ENCODE measurements around the gene RPL29.

DNA sequence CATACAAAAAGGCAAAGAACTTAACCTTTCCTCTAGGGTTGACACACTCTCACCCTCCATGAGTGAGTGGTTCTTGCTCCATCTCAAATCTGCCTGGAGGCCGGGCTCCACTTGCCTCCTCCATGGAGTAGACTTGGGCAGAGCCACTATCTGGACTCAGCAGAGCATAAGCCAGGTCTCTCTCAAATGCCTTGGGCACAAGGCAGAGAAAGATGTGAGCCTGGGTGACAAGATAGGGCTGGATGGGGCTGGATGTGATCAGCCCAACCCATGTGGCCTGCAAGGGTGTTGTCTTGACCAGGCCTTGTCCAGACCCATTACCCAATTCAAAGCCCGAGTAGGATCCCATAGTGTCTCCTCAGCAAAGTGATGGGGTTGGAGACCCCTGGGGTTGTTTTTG is 4.2 kb upstream of the RPL29 start:
- TF ChIP-seq POLR2A (IDR thresholded peaks at IDR 0.05; ENCODE audit: low read depth, low read length): no peak
- TF ChIP-seq CTCF (conservative IDR thresholded peaks at IDR 0.05; ENCODE audit: low read depth, low read length): no peak

Measured in IMR-90 (cell line).